GM23338 (cell line): ENCODE results near the gene CASR. TPM values are rescaled to one million over a fixed set of nuclear protein-coding genes. Genes with fewer than 3 reads are reported as not detected.
A peak's percentile ranks its signal among the peaks of the same experiment; 100 is the strongest.

Experiments
- ATAC-seq: fragments of 200-7000 bp; cut with Tn5 transposase; 3 replicates; pipeline ENCODE4 v1.9.1; 2020
- DNase-seq: peaks from one replicate; pipeline ENCODE4 v3.0.0-alpha.2; 2015; ENCODE audit warnings: low spot score
- H2AFZ ChIP-seq: fragments of 200-600 bp; sonication (generic); 2 replicates; pipeline ENCODE4 v1.8.0; 2016; ENCODE audit warnings: antibody characterized with exemption, mild to moderate bottlenecking, moderate library complexity
- H3F3A ChIP-seq: fragments of 200-600 bp; sonication (generic); replicated peaks from 2 replicates; pipeline ENCODE4 v1.8.0; 2017; ENCODE audit warnings: antibody characterized with exemption, mixed run types, low read depth
- H3K27ac ChIP-seq: fragments of 200-600 bp; sonication (generic); 2 replicates; pipeline ENCODE4 v1.6.1; 2016; ENCODE audit warnings: low read depth
- H3K27me3 ChIP-seq: fragments of 200-600 bp; sonication (generic); 2 replicates; pipeline ENCODE4 v1.8.0; 2016; ENCODE audit warnings: mild to moderate bottlenecking, mixed run types, moderate library complexity; ENCODE audit not compliant: insufficient read depth
- H3K36me3 ChIP-seq: fragments of 200-600 bp; sonication (generic); 2 replicates; pipeline ENCODE4 v1.8.0; 2016; ENCODE audit warnings: mild to moderate bottlenecking; ENCODE audit not compliant: insufficient read depth
- H3K4me1 ChIP-seq: fragments of 200-600 bp; sonication (generic); 2 replicates; pipeline ENCODE4 v1.8.0; 2016; ENCODE audit warnings: mild to moderate bottlenecking, moderate library complexity; ENCODE audit not compliant: insufficient read depth
- H3K4me2 ChIP-seq: fragments of 200-600 bp; sonication (generic); 2 replicates; pipeline ENCODE4 v1.7.1; 2017; ENCODE audit warnings: mixed run types
- H3K4me3 ChIP-seq: fragments of 200-600 bp; sonication (generic); 2 replicates; pipeline ENCODE4 v1.6.1; 2016; ENCODE audit warnings: mixed run types
- H3K79me2 ChIP-seq: fragments of 200-600 bp; sonication (generic); replicated peaks from 2 replicates; pipeline ENCODE4 v1.8.0; 2017; ENCODE audit warnings: mild to moderate bottlenecking; ENCODE audit not compliant: insufficient read depth
- H3K9me2 ChIP-seq: fragments of 200-600 bp; sonication (generic); 2 replicates; pipeline ENCODE4 v1.8.0; 2017; ENCODE audit not compliant: insufficient read depth
- H4K20me1 ChIP-seq: fragments of 200-600 bp; sonication (generic); replicated peaks from 2 replicates; pipeline ENCODE4 v1.8.0; 2017; ENCODE audit warnings: mild to moderate bottlenecking; ENCODE audit not compliant: insufficient read depth
- H3K27ac Mint-ChIP-seq: 2 replicates; pipeline ENCODE4 v1.8.0; 2020; ENCODE audit warnings: inconsistent platforms, mild to moderate bottlenecking, moderate library complexity, mixed read lengths
- H3K27me3 Mint-ChIP-seq: 3 replicates; pipeline ENCODE4 v1.8.0; 2022; ENCODE audit warnings: low read depth, mild to moderate bottlenecking, moderate library complexity, mixed read lengths, inconsistent platforms; ENCODE audit not compliant: insufficient read depth, poor library complexity
- H3K36me3 Mint-ChIP-seq: 3 replicates; pipeline ENCODE4 v1.8.0; 2021; ENCODE audit warnings: low read depth, mild to moderate bottlenecking, inconsistent platforms, moderate library complexity, mixed read lengths
- H3K4me1 Mint-ChIP-seq: 3 replicates; pipeline ENCODE4 v1.8.0; 2020; ENCODE audit warnings: mild to moderate bottlenecking, inconsistent platforms, mixed read lengths
- H3K4me3 Mint-ChIP-seq: 3 replicates; pipeline ENCODE4 v1.8.0; 2021; ENCODE audit warnings: moderate library complexity, mild to moderate bottlenecking, inconsistent platforms, mixed read lengths
- H3K9me3 Mint-ChIP-seq: 3 replicates; pipeline ENCODE4 v1.8.0; 2020; ENCODE audit warnings: moderate library complexity, mild to moderate bottlenecking, inconsistent platforms, mixed read lengths
- CREB1 ChIP-seq: fragments of 250-450 bp; sonication (Bioruptor Pico); IDR thresholded peaks from 2 replicates; pipeline ENCODE4 v1.5.0; 2020; ENCODE audit warnings: low read depth, mild to moderate bottlenecking, moderate library complexity
- CTCF ChIP-seq, 2 experiments: fragments of 200-600 bp in 1 of 2; sonication (generic) in 1 of 2; conservative IDR thresholded peaks; 2 replicates each; pipeline versions ENCODE4 v1.5.1 to v1.6.1; 2016 to 2017; ENCODE audit warnings: antibody characterized with exemption in 2 of 2, low read depth in 2 of 2, mild to moderate bottlenecking in 2 of 2, moderate library complexity in 1 of 2
- ETS1 ChIP-seq: IDR thresholded peaks from 2 replicates; pipeline ENCODE4 v1.6.1; 2016; ENCODE audit warnings: antibody characterized with exemption
- JUNB ChIP-seq: IDR thresholded peaks from one replicate; pipeline ENCODE4 v1.6.1; 2016; ENCODE audit warnings: antibody characterized with exemption; ENCODE audit not compliant: unreplicated experiment
- REST ChIP-seq: IDR thresholded peaks from one replicate; pipeline ENCODE4 v1.6.1; 2018; ENCODE audit warnings: antibody characterized with exemption; ENCODE audit not compliant: unreplicated experiment
- ZNF114 ChIP-seq: fragments of 250-450 bp; sonication (Bioruptor Pico); IDR thresholded peaks from 2 replicates; pipeline ENCODE4 v1.5.0; 2020; ENCODE audit warnings: mild to moderate bottlenecking, moderate library complexity
- polyA plus RNA-seq: library from polyadenylated mRNA; unstranded; fragments of >200 nt; fragmentation: Nextera tagmentation; extraction: Ambion mirVana; gene quantifications from 2 replicates; pipeline ENCODE4 v1.2.1, GENCODE V29; 2016
- total RNA-seq: library from RNA; depleted of rRNA; stranded (reverse); fragments of >200 nt; shearing (Covaris generic); gene quantifications from 2 replicates; pipeline ENCODE4 v1.2.3, GENCODE V29; 2014
- TF ChIP-seq, protein P1 (sequence below): fragments of 250-450 bp; sonication (Bioruptor Pico); IDR thresholded peaks from 2 replicates; pipeline ENCODE4 v1.5.0; 2020; ENCODE audit warnings: mild to moderate bottlenecking, moderate library complexity

Gene CASR
- total and polyA plus RNA-seq, 2 experiments from 2014 or later = 0.08 to 0.56 TPM

GRCh38 chr3:122316368-122316767, 132.9 kb downstream of the CASR start:
- Histone ChIP-seq H3K36me3 (no peaks in the 10 kb centered on the region), H3K4me3 (no peak overlapping the region), H3K9me2 (peaks cover 3% of the 10 kb centered on the region; the same call in 1 of the 2 replicates), H4K20me1 (no peaks in the 10 kb centered on the region), H3K4me2 (peak overlapping the region; percentile 61; the same call in 1 of the 2 replicates), H3K27ac (no peak overlapping the region), H3K4me1 (peaks cover 9% of the 10 kb centered on the region; the same call in 1 of the 2 replicates), H3F3A (no peaks in the 10 kb centered on the region), H2AFZ (no peak overlapping the region), H3K27me3 (no peaks in the 10 kb centered on the region), H3K79me2 (no peaks in the 10 kb centered on the region)
- peaks cover 14% of the 10 kb centered on the region; the same call in 2 of the 3 replicates for H3K9me3 Mint-ChIP-seq
- no peak overlapping the region for H3K27ac Mint-ChIP-seq
- TF ChIP-seq CREB1 (CRISPR knock-in tag) = no peak
- H3K4me1 Mint-ChIP-seq = peaks cover 16% of the 10 kb centered on the region
- DNase-seq = no peak
- no peak overlapping the region for H3K4me3 Mint-ChIP-seq
- no peaks in the 10 kb centered on the region for H3K36me3 Mint-ChIP-seq
- peaks cover 4% of the 10 kb centered on the region for H3K27me3 Mint-ChIP-seq
- no peak for ATAC-seq

DNA sequence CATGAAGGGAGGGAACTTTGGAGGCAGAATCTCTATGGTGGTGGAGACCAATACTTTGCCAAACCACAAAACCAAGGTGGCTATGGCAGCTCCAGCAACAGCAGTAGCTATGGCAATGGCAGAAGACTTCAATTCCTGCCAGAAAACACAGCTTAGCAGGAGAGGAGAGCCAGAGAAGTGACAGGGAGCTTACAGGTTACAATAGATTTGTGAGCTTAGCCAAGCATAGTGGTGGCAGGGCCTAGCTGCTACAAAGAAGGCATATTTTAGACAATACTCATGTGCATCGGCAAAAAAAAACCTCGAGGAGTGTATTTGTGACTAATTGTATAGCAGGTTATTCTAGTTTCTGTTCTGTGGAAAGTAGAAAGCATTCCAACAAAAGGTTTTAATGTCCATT, 135.2 kb downstream of the CASR start:
- no peak for ATAC-seq
- Histone ChIP-seq H3K27me3 (no peaks in the 10 kb centered on the region), H3K4me2 (no peak overlapping the region), H2AFZ (no peak overlapping the region), H3K9me2 (no peaks in the 10 kb centered on the region; the same call in 1 of the 2 replicates), H4K20me1 (no peaks in the 10 kb centered on the region), H3F3A (no peaks in the 10 kb centered on the region), H3K27ac (no peak overlapping the region), H3K4me1 (peaks cover under 1% of the 10 kb centered on the region; the same call in 1 of the 2 replicates), H3K36me3 (no peaks in the 10 kb centered on the region), H3K4me3 (no peak overlapping the region), H3K79me2 (no peaks in the 10 kb centered on the region)
- no peaks in the 10 kb centered on the region for H3K36me3 Mint-ChIP-seq
- H3K9me3 Mint-ChIP-seq = peaks cover 14% of the 10 kb centered on the region; the same call in 2 of the 3 replicates
- DNase-seq = peak; percentile 12
- TF ChIP-seq CTCF (conservative IDR thresholded peaks at IDR 0.05; ENCODE audit: low read depth in 2 of 2) (no peak), ZNF114 (CRISPR knock-in tag) (no peak), REST (no peak), ETS1 (no peak), JUNB (no peak)
- TF ChIP-seq, protein P1, sequence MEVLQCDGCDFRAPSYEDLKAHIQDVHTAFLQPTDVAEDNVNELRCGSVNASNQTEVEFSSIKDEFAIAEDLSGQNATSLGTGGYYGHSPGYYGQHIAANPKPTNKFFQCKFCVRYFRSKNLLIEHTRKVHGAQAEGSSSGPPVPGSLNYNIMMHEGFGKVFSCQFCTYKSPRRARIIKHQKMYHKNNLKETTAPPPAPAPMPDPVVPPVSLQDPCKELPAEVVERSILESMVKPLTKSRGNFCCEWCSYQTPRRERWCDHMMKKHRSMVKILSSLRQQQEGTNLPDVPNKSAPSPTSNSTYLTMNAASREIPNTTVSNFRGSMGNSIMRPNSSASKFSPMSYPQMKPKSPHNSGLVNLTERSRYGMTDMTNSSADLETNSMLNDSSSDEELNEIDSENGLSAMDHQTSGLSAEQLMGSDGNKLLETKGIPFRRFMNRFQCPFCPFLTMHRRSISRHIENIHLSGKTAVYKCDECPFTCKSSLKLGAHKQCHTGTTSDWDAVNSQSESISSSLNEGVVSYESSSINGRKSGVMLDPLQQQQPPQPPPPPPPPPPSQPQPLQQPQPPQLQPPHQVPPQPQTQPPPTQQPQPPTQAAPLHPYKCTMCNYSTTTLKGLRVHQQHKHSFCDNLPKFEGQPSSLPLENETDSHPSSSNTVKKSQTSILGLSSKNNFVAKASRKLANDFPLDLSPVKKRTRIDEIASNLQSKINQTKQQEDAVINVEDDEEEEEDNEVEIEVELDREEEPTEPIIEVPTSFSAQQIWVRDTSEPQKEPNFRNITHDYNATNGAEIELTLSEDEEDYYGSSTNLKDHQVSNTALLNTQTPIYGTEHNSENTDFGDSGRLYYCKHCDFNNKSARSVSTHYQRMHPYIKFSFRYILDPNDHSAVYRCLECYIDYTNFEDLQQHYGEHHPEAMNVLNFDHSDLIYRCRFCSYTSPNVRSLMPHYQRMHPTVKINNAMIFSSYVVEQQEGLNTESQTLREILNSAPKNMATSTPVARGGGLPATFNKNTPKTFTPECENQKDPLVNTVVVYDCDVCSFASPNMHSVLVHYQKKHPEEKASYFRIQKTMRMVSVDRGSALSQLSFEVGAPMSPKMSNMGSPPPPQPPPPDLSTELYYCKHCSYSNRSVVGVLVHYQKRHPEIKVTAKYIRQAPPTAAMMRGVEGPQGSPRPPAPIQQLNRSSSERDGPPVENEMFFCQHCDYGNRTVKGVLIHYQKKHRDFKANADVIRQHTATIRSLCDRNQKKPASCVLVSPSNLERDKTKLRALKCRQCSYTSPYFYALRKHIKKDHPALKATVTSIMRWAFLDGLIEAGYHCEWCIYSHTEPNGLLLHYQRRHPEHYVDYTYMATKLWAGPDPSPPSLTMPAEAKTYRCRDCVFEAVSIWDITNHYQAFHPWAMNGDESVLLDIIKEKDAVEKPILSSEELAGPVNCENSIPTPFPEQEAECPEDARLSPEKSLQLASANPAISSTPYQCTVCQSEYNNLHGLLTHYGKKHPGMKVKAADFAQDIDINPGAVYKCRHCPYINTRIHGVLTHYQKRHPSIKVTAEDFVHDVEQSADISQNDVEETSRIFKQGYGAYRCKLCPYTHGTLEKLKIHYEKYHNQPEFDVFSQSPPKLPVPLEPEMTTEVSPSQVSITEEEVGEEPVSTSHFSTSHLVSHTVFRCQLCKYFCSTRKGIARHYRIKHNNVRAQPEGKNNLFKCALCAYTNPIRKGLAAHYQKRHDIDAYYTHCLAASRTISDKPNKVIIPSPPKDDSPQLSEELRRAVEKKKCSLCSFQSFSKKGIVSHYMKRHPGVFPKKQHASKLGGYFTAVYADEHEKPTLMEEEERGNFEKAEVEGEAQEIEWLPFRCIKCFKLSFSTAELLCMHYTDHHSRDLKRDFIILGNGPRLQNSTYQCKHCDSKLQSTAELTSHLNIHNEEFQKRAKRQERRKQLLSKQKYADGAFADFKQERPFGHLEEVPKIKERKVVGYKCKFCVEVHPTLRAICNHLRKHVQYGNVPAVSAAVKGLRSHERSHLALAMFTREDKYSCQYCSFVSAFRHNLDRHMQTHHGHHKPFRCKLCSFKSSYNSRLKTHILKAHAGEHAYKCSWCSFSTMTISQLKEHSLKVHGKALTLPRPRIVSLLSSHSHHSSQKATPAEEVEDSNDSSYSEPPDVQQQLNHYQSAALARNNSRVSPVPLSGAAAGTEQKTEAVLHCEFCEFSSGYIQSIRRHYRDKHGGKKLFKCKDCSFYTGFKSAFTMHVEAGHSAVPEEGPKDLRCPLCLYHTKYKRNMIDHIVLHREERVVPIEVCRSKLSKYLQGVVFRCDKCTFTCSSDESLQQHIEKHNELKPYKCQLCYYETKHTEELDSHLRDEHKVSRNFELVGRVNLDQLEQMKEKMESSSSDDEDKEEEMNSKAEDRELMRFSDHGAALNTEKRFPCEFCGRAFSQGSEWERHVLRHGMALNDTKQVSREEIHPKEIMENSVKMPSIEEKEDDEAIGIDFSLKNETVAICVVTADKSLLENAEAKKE (CRISPR knock-in tag) = no peak
- H3K4me3 Mint-ChIP-seq = no peak overlapping the region
- no peak overlapping the region for H3K27ac Mint-ChIP-seq
- peaks cover 12% of the 10 kb centered on the region for H3K4me1 Mint-ChIP-seq
- peaks cover 4% of the 10 kb centered on the region for H3K27me3 Mint-ChIP-seq
